K562 (cell line): ENCODE results near the gene PLEKHM3. TPM values are rescaled to one million over a fixed set of nuclear protein-coding genes. Genes with fewer than 3 reads are reported as not detected.

ENCODE experiments used
- ATAC-seq: fragments of 200-7000 bp; cut with Tn5 transposase; 3 replicates; pipeline ENCODE4 v1.9.1; 2020; ENCODE audit warnings: moderate library complexity
- BruUV-seq: library from RNA; stranded (reverse); fragments of 400-500 nt; replicated peaks from 2 replicates; lab custom pipeline; 2021; lab: Mats Ljungman, UMichigan
- CTCF ChIA-PET: fragments of 300-600 bp; formaldehyde crosslinking; extraction: SDS; loops from one replicate; lab custom pipeline; 2021; ENCODE audit warnings: low intra/inter-chr PET ratio; lab: Yijun Ruan, JAX
- POLR2A ChIA-PET: fragments of 300-600, 350-650 bp; sonication (Branson Sonifier 250); formaldehyde crosslinking; extraction: SDS; loops from one replicate; lab custom pipeline; 2021; ENCODE audit warnings: antibody characterized with exemption, inconsistent platforms; lab: Yijun Ruan, JAX
- DNase-seq, 4 experiments: peaks; one replicate each; pipeline versions ENCODE4 v3.0.0 to v3.0.0-alpha.2; 2011 to 2018; ENCODE audit warnings: low spot score in 3 of 4, mixed read lengths in 3 of 4; ENCODE audit errors: extremely low read depth in 1 of 4
- FAIRE-seq: peaks from 2 replicates; lab custom pipeline; 2011; peaks lifted over from hg19 to GRCh38; lab: Jason Lieb, UNC
- H2AFZ ChIP-seq: 2 replicates; pipeline ENCODE4 v1.6.0; 2011; ENCODE audit warnings: low read depth, low read length, control low read depth, inconsistent platforms
- H3K27ac ChIP-seq: fragments of 200-600 bp; 3 replicates; pipeline ENCODE4 v1.8.0; 2011; ENCODE audit warnings: low read depth, mild to moderate bottlenecking, control low read depth, inconsistent platforms, low read length, moderate library complexity, mixed read lengths; ENCODE audit errors: extremely low read depth
- H3K27me3 ChIP-seq, 2 experiments: fragments of 300-600 bp in 1 of 2; 2 replicates in 1 of 2; 3 replicates in 1 of 2; pipeline versions ENCODE4 v1.6.0 to v1.8.0; 2011; ENCODE audit warnings: inconsistent platforms in 2 of 2, low read length in 2 of 2, mild to moderate bottlenecking in 1 of 2, mixed read lengths in 1 of 2, moderate library complexity in 1 of 2; ENCODE audit not compliant: control insufficient read depth in 2 of 2, insufficient read depth in 2 of 2
- H3K36me3 ChIP-seq: fragments of 300-600 bp; 3 replicates; pipeline ENCODE4 v1.8.0; 2011; ENCODE audit warnings: mild to moderate bottlenecking, low read length, inconsistent platforms; ENCODE audit not compliant: control insufficient read depth, insufficient read depth
- H3K4me1 ChIP-seq, 2 experiments: fragments of 200-600 bp in 1 of 2; replicated peaks in 1 of 2; 2 replicates in 1 of 2; 3 replicates in 1 of 2; pipeline versions ENCODE4 v1.5.1 to v1.8.0; 2011; ENCODE audit warnings: inconsistent platforms in 2 of 2, low read length in 2 of 2, mild to moderate bottlenecking in 1 of 2, mixed read lengths in 1 of 2, moderate library complexity in 1 of 2; ENCODE audit not compliant: control insufficient read depth in 2 of 2, insufficient read depth in 2 of 2
- H3K4me2 ChIP-seq: 2 replicates; pipeline ENCODE4 v1.6.1; 2011; ENCODE audit warnings: low read length, control low read depth, inconsistent platforms, mixed read lengths; ENCODE audit not compliant: insufficient read depth
- H3K4me3 ChIP-seq: fragments of 200-600 bp; sonication (generic), shearing (Covaris generic); 2 replicates; pipeline ENCODE4 v1.5.1; 2016; ENCODE audit warnings: control low read depth, inconsistent platforms
- H3K79me2 ChIP-seq: fragments of 200-600 bp; 3 replicates; pipeline ENCODE4 v1.8.0; 2011; ENCODE audit warnings: low read length, inconsistent platforms; ENCODE audit not compliant: control insufficient read depth, insufficient read depth
- H3K9ac ChIP-seq, 2 experiments: 2 replicates each; pipeline versions ENCODE4 v1.6.0 to v1.6.1; 2011; ENCODE audit warnings: low read depth in 2 of 2, low read length in 2 of 2, control low read depth in 1 of 2, inconsistent platforms in 1 of 2, mild to moderate bottlenecking in 1 of 2, mixed read lengths in 1 of 2; ENCODE audit not compliant: insufficient read depth in 1 of 2
- H3K9me1 ChIP-seq: one replicate; pipeline ENCODE4 v1.6.0; 2011; ENCODE audit warnings: inconsistent platforms, mild to moderate bottlenecking, low read length, moderate library complexity; ENCODE audit not compliant: control insufficient read depth, insufficient read depth
- H3K9me3 ChIP-seq: replicated peaks from 2 replicates; pipeline ENCODE4 v1.5.1; 2011; ENCODE audit warnings: low read depth, low read length, inconsistent platforms; ENCODE audit not compliant: control insufficient read depth, insufficient read depth
- H4K20me1 ChIP-seq: replicated peaks from 2 replicates; pipeline ENCODE4 v1.6.1; 2011; ENCODE audit warnings: low read length, inconsistent platforms, mixed read lengths; ENCODE audit not compliant: control insufficient read depth, insufficient read depth
- BACH1 ChIP-seq: fragments of 200-800 bp; sonication (Bioruptor generic); IDR thresholded peaks from 2 replicates; pipeline ENCODE4 v1.6.1; 2016; ENCODE audit warnings: missing genetic modification characterization, missing compliant biosample characterization
- BCL6 ChIP-seq: fragments of 250-450 bp; sonication (Bioruptor Pico); IDR thresholded peaks from 2 replicates; pipeline ENCODE4 v1.4.0; 2020
- HBP1 ChIP-seq: fragments of 450-650 bp; formaldehyde crosslinking; IDR thresholded peaks from 2 replicates; pipeline ENCODE4 v1.4.0; 2022; ENCODE audit warnings: missing genetic modification characterization
- HNRNPK ChIP-seq: fragments of 200-400 bp; formaldehyde crosslinking; IDR thresholded peaks from one replicate; pipeline ENCODE4 v1.6.1; 2018; ENCODE audit warnings: mild to moderate bottlenecking, low read depth, low read length; ENCODE audit not compliant: poor library complexity, severe bottlenecking
- RFX1 ChIP-seq: fragments of 450-650 bp; IDR thresholded peaks from 2 replicates; pipeline ENCODE4 v1.6.1; 2016; ENCODE audit warnings: mild to moderate bottlenecking, moderate library complexity
- RNF2 ChIP-seq: sonication (generic); IDR thresholded peaks from 2 replicates; pipeline ENCODE4 v1.6.1; 2016
- SNAPC5 ChIP-seq: fragments of 250-450 bp; sonication (Bioruptor Pico); IDR thresholded peaks from 2 replicates; pipeline ENCODE4 v1.8.0; 2021; ENCODE audit warnings: moderate library complexity, mild to moderate bottlenecking, inconsistent platforms
- ZNF263 ChIP-seq: sonication (generic); formaldehyde crosslinking; IDR thresholded peaks from 2 replicates; pipeline ENCODE4 v1.8.0; 2022; ENCODE audit warnings: mild to moderate bottlenecking, missing genetic modification reagents, borderline replicate concordance
- ZNF347 ChIP-seq: fragments of 450-650 bp; formaldehyde crosslinking; IDR thresholded peaks from 2 replicates; pipeline ENCODE4 v1.4.0; 2020; ENCODE audit warnings: low read depth, mild to moderate bottlenecking, moderate library complexity
- ZNF449 ChIP-seq: fragments of 250-450 bp; sonication (Bioruptor Pico); IDR thresholded peaks from 2 replicates; pipeline ENCODE4 v1.8.0; 2022; ENCODE audit warnings: moderate library complexity, mild to moderate bottlenecking, inconsistent platforms
- WGBS: fragments of 100-300 bp; shearing (Covaris generic); methylation state at CpG from one replicate; pipeline ENCODE4 v1.1.6; 2016; ENCODE audit warnings: low coverage, mixed read lengths; ENCODE audit not compliant: insufficient coverage; ENCODE audit errors: missing lambda C conversion rate; 5-methylcytosine and 5-hydroxymethylcytosine counted together
- in situ Hi-C: fragments of 300-500 bp; cut with MboI; formaldehyde crosslinking; loops from 4 replicates; pipeline ENCODE4 v1.15.0; 2018; ENCODE audit warnings: inconsistent platforms, mixed read lengths
- intact Hi-C: fragments of 100-400 bp; cut with micrococcal nuclease; formaldehyde crosslinking; loops from 2 replicates; pipeline ENCODE4 v1.14.2; 2022
- polyA plus RNA-seq, 8 experiments: library from polyadenylated mRNA; depleted of rRNA in 4 of 8; stranded (reverse) in 5 of 8; unstranded in 3 of 8; fragments of >200 nt; fragmentation: Nextera tagmentation in 2 of 8; fragmentation: Illumina TruSeq in 1 of 8; extraction: Ambion mirVana in 2 of 8; extraction: Trizol in 1 of 8; gene quantifications; 2 replicates each; pipeline versions ENCODE4 v1.2.1 to v1.2.3, GENCODE V29; 2011 to 2014; ENCODE audit warnings: inconsistent platforms in 1 of 8, missing spikeins in 1 of 8
- total RNA-seq, 7 experiments: library from RNA; depleted of rRNA in 6 of 7; stranded (reverse); fragments of >200 nt in 6 of 7; fragmentation: Illumina TruSeq in 2 of 7; extraction: Trizol in 2 of 7; gene quantifications; 2 replicates each; pipeline versions ENCODE4 v1.2.1 to v1.2.3, GENCODE V29; 2011 to 2021; ENCODE audit warnings: low replicate concordance in 1 of 7
- TF ChIP-seq, protein P1 (sequence below): fragments of 250-450 bp; sonication (Bioruptor Pico); IDR thresholded peaks from 2 replicates; pipeline ENCODE4 v1.8.0; 2022; ENCODE audit warnings: moderate library complexity, mild to moderate bottlenecking, inconsistent platforms

PLEKHM3 gene
- total and polyA plus RNA-seq, 9 of the 15 experiments (the other 6 are each of a cell fraction or from before 2014, with no cell fraction given), result 0.24 to 1.6 (median 1.0) TPM

DNA sequence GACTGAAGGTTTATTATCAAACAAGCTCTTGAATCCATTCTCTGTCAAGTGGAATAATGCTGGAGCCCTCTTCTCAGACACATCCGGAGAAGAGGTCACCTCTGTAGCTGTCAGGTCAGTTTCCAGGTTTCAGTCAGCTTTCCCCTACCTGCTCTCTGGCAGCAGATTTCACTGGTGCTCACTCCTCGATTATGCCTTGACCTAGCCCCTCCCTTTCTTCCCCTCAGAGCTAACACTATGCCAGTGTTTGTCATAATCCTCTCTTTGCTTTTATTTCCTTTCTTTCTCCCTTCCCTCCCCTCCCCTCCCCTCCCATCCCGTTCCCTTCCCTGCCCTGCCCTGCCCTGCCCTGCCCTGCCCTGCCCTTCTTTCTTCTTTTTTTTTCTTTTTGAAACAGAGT, 22.5 kb upstream of the PLEKHM3 start:
- H3K9me1 ChIP-seq, result no peaks in the 10 kb centered on the region
- FAIRE-seq, result no peak
- no peak overlapping the region for H3K27ac ChIP-seq
- no peaks in the 10 kb centered on the region; a peak in 1 of 5 replicates for H3K4me1 ChIP-seq
- 17% methylated on average over 2 of the region's 3 CpGs for WGBS
- no peak overlapping the region for H3K9ac ChIP-seq
- ChIA-PET CTCF (no interaction called here), POLR2A (no interaction called here)
- H4K20me1 ChIP-seq, result no peaks in the 10 kb centered on the region
- TF ChIP-seq RFX1, result no peak
- H3K36me3 ChIP-seq, result no peaks in the 10 kb centered on the region
- H2AFZ ChIP-seq, result no peak overlapping the region
- in situ Hi-C loops (no loop called here), intact Hi-C loops (no loop called here)
- no peak for DNase-seq
- no peak for ATAC-seq
- no TSS peak for BruUV-seq
- no peaks in the 10 kb centered on the region for H3K27me3 ChIP-seq
- no peak overlapping the region for H3K4me2 ChIP-seq
- H3K79me2 ChIP-seq, result no peaks in the 10 kb centered on the region
- H3K9me3 ChIP-seq, result no peaks in the 10 kb centered on the region
- no peak overlapping the region for H3K4me3 ChIP-seq

GRCh38 chr2:208046686-208047085, 21.4 kb upstream of the PLEKHM3 start:
- Histone ChIP-seq H3K79me2 (no peaks in the 10 kb centered on the region), H3K27me3 (no peaks in the 10 kb centered on the region), H3K9me1 (no peaks in the 10 kb centered on the region), H3K4me2 (no peak overlapping the region), H3K4me1 (no peaks in the 10 kb centered on the region; a peak in 1 of 5 replicates), H3K4me3 (no peak overlapping the region), H4K20me1 (no peaks in the 10 kb centered on the region), H3K27ac (no peak overlapping the region), H3K36me3 (no peaks in the 10 kb centered on the region), H3K9me3 (no peaks in the 10 kb centered on the region), H2AFZ (no peak overlapping the region), H3K9ac (no peak overlapping the region)
- ChIA-PET POLR2A (no interaction called here), CTCF (no interaction called here)
- in situ Hi-C loops (no loop called here), intact Hi-C loops (no loop called here)
- FAIRE-seq (no peak), DNase-seq (no peak), ATAC-seq (no peak)
- no peak for TF ChIP-seq HBP1 (CRISPR knock-in tag)
- TF ChIP-seq RNF2, result no peak
- no peak for TF ChIP-seq ZNF347 (CRISPR knock-in tag)
- no peak for TF ChIP-seq HNRNPK
- TF ChIP-seq ZNF449 (CRISPR knock-in tag), result no peak
- TF ChIP-seq BACH1 (tag), result no peak
- TF ChIP-seq SNAPC5 (CRISPR knock-in tag), result no peak
- TF ChIP-seq BCL6 (CRISPR knock-in tag), result no peak
- TF ChIP-seq, protein P1, sequence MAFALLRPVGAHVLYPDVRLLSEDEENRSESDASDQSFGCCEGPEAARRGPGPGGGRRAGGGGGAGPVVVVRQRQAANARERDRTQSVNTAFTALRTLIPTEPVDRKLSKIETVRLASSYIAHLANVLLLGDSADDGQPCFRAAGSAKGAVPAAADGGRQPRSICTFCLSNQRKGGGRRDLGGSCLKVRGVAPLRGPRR (CRISPR knock-in tag), result no peak
- TF ChIP-seq ZNF263 (CRISPR knock-in tag), result no peak
- WGBS, result 79% methylated on average over 4 of the region's 4 CpGs
- BruUV-seq, result no TSS peak
